OCI-LY3 (cell line): Measurements from ENCODE around the gene CNGA4.

Experiments used
- H2AFZ ChIP-seq: fragments of 200-600, 300-600 bp; shearing (Covaris generic); 2 replicates; pipeline ENCODE4 v1.6.0; 2014; ENCODE audit warnings: antibody characterized with exemption, low read depth, low read length
- H3K27ac ChIP-seq: fragments of 200-600, 300-600 bp; sonication (generic); 2 replicates; pipeline ENCODE4 v1.5.1; 2014; ENCODE audit warnings: mild to moderate bottlenecking, low read length, moderate library complexity, mixed read lengths
- H3K27me3 ChIP-seq: fragments of 200-600, 300-600 bp; sonication (generic); 2 replicates; pipeline ENCODE4 v1.6.1; 2014; ENCODE audit warnings: low read depth, low read length, mixed read lengths
- H3K36me3 ChIP-seq: fragments of 200-600, 300-600 bp; sonication (generic); replicated peaks from 2 replicates; pipeline ENCODE3; 2014; ENCODE audit warnings: low read depth, low read length, mixed read lengths
- H3K4me1 ChIP-seq: fragments of 300-600, 200-600 bp; sonication (generic); 2 replicates; pipeline ENCODE4 v1.6.1; 2014; ENCODE audit warnings: low read length, mixed read lengths
- H3K4me2 ChIP-seq: fragments of 200-600, 300-600 bp; sonication (generic); 2 replicates; pipeline ENCODE4 v1.6.1; 2014; ENCODE audit warnings: low read length, mixed read lengths
- H3K4me3 ChIP-seq: fragments of 300-600, 200-600 bp; sonication (generic); 2 replicates; pipeline ENCODE4 v1.5.1; 2014; ENCODE audit warnings: antibody characterized with exemption, mild to moderate bottlenecking, low read length, moderate library complexity
- H3K79me2 ChIP-seq: fragments of 300-600, 200-600 bp; shearing (Covaris generic); 2 replicates; pipeline ENCODE4 v1.6.1; 2014; ENCODE audit warnings: mild to moderate bottlenecking, low read length, mixed read lengths
- H3K9ac ChIP-seq: fragments of 300-600, 200-600 bp; shearing (Covaris generic); 2 replicates; pipeline ENCODE4 v1.6.0; 2014; ENCODE audit warnings: mild to moderate bottlenecking, low read length, moderate library complexity
- H3K9me3 ChIP-seq: fragments of 200-600, 300-600 bp; shearing (Covaris generic); 2 replicates; pipeline ENCODE4 v1.6.1; 2014; ENCODE audit warnings: low read length, mixed read lengths; ENCODE audit not compliant: insufficient read depth
- H4K20me1 ChIP-seq: fragments of 200-600, 300-600 bp; sonication (generic); 2 replicates; pipeline ENCODE4 v1.6.1; 2016; ENCODE audit warnings: low read length, mixed read lengths; ENCODE audit not compliant: insufficient read depth
- CTCF ChIP-seq: fragments of 200-600, 300-600 bp; sonication (generic); IDR thresholded peaks from 2 replicates; pipeline ENCODE4 v1.5.1; 2014; ENCODE audit warnings: antibody characterized with exemption, low read length, low read depth
- EZH2phosphoT487 ChIP-seq: fragments of 200-600 bp; shearing (Covaris generic); IDR thresholded peaks from 2 replicates; pipeline ENCODE4 v1.6.1; 2018; ENCODE audit warnings: antibody characterized with exemption, mixed run types, low read depth

Gene CNGA4

GRCh38 chr11:6268820-6269219 lies 29.9 kb downstream of the CNGA4 start:
- Histone ChIP-seq H3K27ac (no peak overlapping the region), H2AFZ (no peak overlapping the region), H3K9me3 (no peaks in the 10 kb centered on the region), H3K79me2 (no peaks in the 10 kb centered on the region), H3K4me3 (no peak overlapping the region), H4K20me1 (no peaks in the 10 kb centered on the region), H3K4me2 (no peak overlapping the region), H3K4me1 (no peaks in the 10 kb centered on the region), H3K27me3 (peaks cover 26% of the 10 kb centered on the region), H3K36me3 (no peaks in the 10 kb centered on the region), H3K9ac (no peak overlapping the region)
- no peak for TF ChIP-seq CTCF
- no peak for TF ChIP-seq EZH2phosphoT487

GRCh38 chr11:6269994-6270393 lies 31.1 kb downstream of the CNGA4 start:
- no peaks in the 10 kb centered on the region for H3K4me1 ChIP-seq
- no peak overlapping the region for H3K9ac ChIP-seq
- no peaks in the 10 kb centered on the region for H3K36me3 ChIP-seq
- H3K9me3 ChIP-seq: no peaks in the 10 kb centered on the region
- H4K20me1 ChIP-seq: no peaks in the 10 kb centered on the region
- no peak overlapping the region for H3K4me2 ChIP-seq
- no peak overlapping the region for H2AFZ ChIP-seq
- no peaks in the 10 kb centered on the region for H3K79me2 ChIP-seq
- H3K4me3 ChIP-seq: no peak overlapping the region
- no peak overlapping the region for H3K27ac ChIP-seq
- TF ChIP-seq EZH2phosphoT487 (no peak), CTCF (no peak)
- peaks cover 20% of the 10 kb centered on the region for H3K27me3 ChIP-seq

- no peak overlapping the region for H3K27ac ChIP-seq
- H3K4me1 ChIP-seq: no peaks in the 10 kb centered on the region
- H3K4me2 ChIP-seq: no peak overlapping the region
- TF ChIP-seq EZH2phosphoT487 (no peak), CTCF (no peak)
- no peak overlapping the region for H3K9ac ChIP-seq
- H3K27me3 ChIP-seq: peaks cover 16% of the 10 kb centered on the region; the same call in 1 of the 2 replicates
- H3K79me2 ChIP-seq: no peaks in the 10 kb centered on the region
- no peak overlapping the region for H2AFZ ChIP-seq
- no peaks in the 10 kb centered on the region for H3K36me3 ChIP-seq
- H3K4me3 ChIP-seq: no peak overlapping the region
- no peaks in the 10 kb centered on the region for H4K20me1 ChIP-seq
- no peaks in the 10 kb centered on the region for H3K9me3 ChIP-seq
Measured at GRCh38 chr11:6270584-6271246, 31.8 kb downstream of the CNGA4 start.

- Histone ChIP-seq H3K27me3 (peaks cover 13% of the 10 kb centered on the region; the same call in 1 of the 2 replicates), H3K9ac (no peak overlapping the region), H3K4me1 (no peaks in the 10 kb centered on the region), H3K9me3 (no peaks in the 10 kb centered on the region), H3K27ac (no peak overlapping the region), H3K4me3 (no peak overlapping the region), H2AFZ (no peak overlapping the region), H3K79me2 (no peaks in the 10 kb centered on the region), H4K20me1 (no peaks in the 10 kb centered on the region), H3K36me3 (no peaks in the 10 kb centered on the region), H3K4me2 (no peak overlapping the region)
- no peak for TF ChIP-seq CTCF
- no peak for TF ChIP-seq EZH2phosphoT487
Measured at GRCh38 chr11:6271598-6271997, 32.7 kb downstream of the CNGA4 start.
